K562 (cell line): Measurements from ENCODE around the gene PIGX. TPM values are rescaled to one million over a fixed set of nuclear protein-coding genes. Genes with fewer than 3 reads are reported as not detected.

ENCODE experiments used
- CHD1 ChIP-seq: fragments of 200-600 bp; sonication (generic); IDR thresholded peaks from one replicate; pipeline ENCODE4 v1.6.1; 2012; ENCODE audit warnings: mild to moderate bottlenecking, moderate library complexity, low read length, inconsistent platforms
- CREM ChIP-seq: IDR thresholded peaks from 2 replicates; pipeline ENCODE4 v1.6.1; 2014; ENCODE audit warnings: antibody characterized with exemption, low read depth
- DACH1 ChIP-seq: fragments of 450-650 bp; IDR thresholded peaks from 2 replicates; pipeline ENCODE4 v1.6.1; 2018; ENCODE audit not compliant: partially characterized antibody
- FOXJ3 ChIP-seq: sonication (generic); formaldehyde crosslinking; IDR thresholded peaks from 2 replicates; pipeline ENCODE4 v1.4.0; 2020; ENCODE audit warnings: mild to moderate bottlenecking, missing genetic modification reagents
- IRF2 ChIP-seq: sonication (generic); formaldehyde crosslinking; IDR thresholded peaks from 2 replicates; pipeline ENCODE4 v1.8.1; 2022; ENCODE audit warnings: mild to moderate bottlenecking, missing genetic modification reagents
- KDM1A ChIP-seq, 2 experiments: fragments of 450-650 bp; IDR thresholded peaks; 2 replicates each; pipeline ENCODE4 v1.6.1; 2016; ENCODE audit warnings: mild to moderate bottlenecking in 2 of 2
- MEF2A ChIP-seq: IDR thresholded peaks from 2 replicates; pipeline ENCODE4 v1.6.1; 2011; ENCODE audit warnings: low read depth, mild to moderate bottlenecking, low read length, moderate library complexity; ENCODE audit not compliant: control insufficient read depth
- RBBP5 ChIP-seq: fragments of 200-600 bp; sonication (generic); IDR thresholded peaks from 2 replicates; pipeline ENCODE4 v1.6.1; 2012; ENCODE audit warnings: borderline replicate concordance, mild to moderate bottlenecking, low read length, control low read depth, inconsistent platforms; ENCODE audit not compliant: insufficient read depth, poor library complexity, severe bottlenecking
- RBFOX2 ChIP-seq: fragments of 200-400 bp; formaldehyde crosslinking; IDR thresholded peaks from 2 replicates; pipeline ENCODE4 v1.6.1; 2017; ENCODE audit warnings: low read depth, mild to moderate bottlenecking, low read length, moderate library complexity
- SMAD4 ChIP-seq: fragments of 250-450 bp; sonication (Bioruptor Pico); conservative IDR thresholded peaks from 2 replicates; pipeline ENCODE4 v1.8.0; 2021; ENCODE audit warnings: inconsistent platforms, mild to moderate bottlenecking, moderate library complexity
- SREBF2 ChIP-seq: sonication (generic); formaldehyde crosslinking; IDR thresholded peaks from 2 replicates; pipeline ENCODE4 v1.4.0; 2020; ENCODE audit warnings: mild to moderate bottlenecking, missing genetic modification reagents
- TARDBP ChIP-seq: fragments of 450-650 bp; IDR thresholded peaks from 2 replicates; pipeline ENCODE4 v1.6.1; 2016
- U2AF2 ChIP-seq: fragments of 200-400 bp; formaldehyde crosslinking; optimal IDR thresholded peaks from 2 replicates; pipeline ENCODE3; 2017; ENCODE audit warnings: low read depth, mild to moderate bottlenecking, low read length
- YBX1 ChIP-seq: fragments of 450-650 bp; IDR thresholded peaks from 2 replicates; pipeline ENCODE4 v1.7.1; 2016; ENCODE audit warnings: mild to moderate bottlenecking
- ZKSCAN3 ChIP-seq: fragments of 250-450 bp; sonication (Bioruptor Pico); IDR thresholded peaks from 2 replicates; pipeline ENCODE4 v1.4.0; 2020
- ZNF12 ChIP-seq: sonication (generic); formaldehyde crosslinking; IDR thresholded peaks from 2 replicates; pipeline ENCODE4 v1.4.0; 2020; ENCODE audit warnings: mild to moderate bottlenecking, missing genetic modification reagents
- ZNF311 ChIP-seq: fragments of 250-450 bp; sonication (Bioruptor Pico); IDR thresholded peaks from 2 replicates; pipeline ENCODE4 v1.4.0; 2020; ENCODE audit warnings: mild to moderate bottlenecking, moderate library complexity
- ZNF316 ChIP-seq: fragments of 450-650 bp; IDR thresholded peaks from 2 replicates; pipeline ENCODE4 v1.6.1; 2016
- ZNF644 ChIP-seq: fragments of 200-800 bp; sonication (Bioruptor generic); IDR thresholded peaks from 2 replicates; pipeline ENCODE4 v1.6.1; 2016; ENCODE audit warnings: low read depth, missing genetic modification characterization, missing compliant biosample characterization
- polyA plus RNA-seq, 8 experiments: library from polyadenylated mRNA; depleted of rRNA in 4 of 8; stranded (reverse) in 5 of 8; unstranded in 3 of 8; fragments of >200 nt; fragmentation: Nextera tagmentation in 2 of 8; fragmentation: Illumina TruSeq in 1 of 8; extraction: Ambion mirVana in 2 of 8; extraction: Trizol in 1 of 8; gene quantifications; 2 replicates each; pipeline versions ENCODE4 v1.2.1 to v1.2.3, GENCODE V29; 2011 to 2014; ENCODE audit warnings: inconsistent platforms in 1 of 8, missing spikeins in 1 of 8
- total RNA-seq, 7 experiments: library from RNA; depleted of rRNA in 6 of 7; stranded (reverse); fragments of >200 nt in 6 of 7; fragmentation: Illumina TruSeq in 2 of 7; extraction: Trizol in 2 of 7; gene quantifications; 2 replicates each; pipeline versions ENCODE4 v1.2.1 to v1.2.3, GENCODE V29; 2011 to 2021; ENCODE audit warnings: low replicate concordance in 1 of 7
- TF ChIP-seq, protein P1 (sequence below): fragments of 450-650 bp; formaldehyde crosslinking; IDR thresholded peaks from 2 replicates; pipeline ENCODE4 v1.4.0; 2020; ENCODE audit warnings: mild to moderate bottlenecking, moderate library complexity
- TF ChIP-seq, protein P2 (sequence below): fragments of 250-450 bp; sonication (Bioruptor Pico); IDR thresholded peaks from 2 replicates; pipeline ENCODE4 v1.5.1; 2021; ENCODE audit warnings: mild to moderate bottlenecking
- TF ChIP-seq, protein P3 (sequence below): sonication (generic); formaldehyde crosslinking; IDR thresholded peaks from 2 replicates; pipeline ENCODE4 v1.9.0; 2022; ENCODE audit warnings: mild to moderate bottlenecking, missing genetic modification reagents
- TF ChIP-seq, protein P4 (sequence below): fragments of 250-450 bp; sonication (Bioruptor Pico); IDR thresholded peaks from 2 replicates; pipeline ENCODE4 v1.5.0; 2022; ENCODE audit warnings: mild to moderate bottlenecking
- TF ChIP-seq, protein P5 (sequence below): fragments of 450-650 bp; formaldehyde crosslinking; IDR thresholded peaks from 2 replicates; pipeline ENCODE4 v1.4.0; 2022; ENCODE audit warnings: mild to moderate bottlenecking, moderate library complexity

Gene PIGX
- total and polyA plus RNA-seq, 9 of the 15 experiments (the other 6 are each of a cell fraction or from before 2014, with no cell fraction given): 3.7 to 36.3 (median 26.9) TPM

DNA sequence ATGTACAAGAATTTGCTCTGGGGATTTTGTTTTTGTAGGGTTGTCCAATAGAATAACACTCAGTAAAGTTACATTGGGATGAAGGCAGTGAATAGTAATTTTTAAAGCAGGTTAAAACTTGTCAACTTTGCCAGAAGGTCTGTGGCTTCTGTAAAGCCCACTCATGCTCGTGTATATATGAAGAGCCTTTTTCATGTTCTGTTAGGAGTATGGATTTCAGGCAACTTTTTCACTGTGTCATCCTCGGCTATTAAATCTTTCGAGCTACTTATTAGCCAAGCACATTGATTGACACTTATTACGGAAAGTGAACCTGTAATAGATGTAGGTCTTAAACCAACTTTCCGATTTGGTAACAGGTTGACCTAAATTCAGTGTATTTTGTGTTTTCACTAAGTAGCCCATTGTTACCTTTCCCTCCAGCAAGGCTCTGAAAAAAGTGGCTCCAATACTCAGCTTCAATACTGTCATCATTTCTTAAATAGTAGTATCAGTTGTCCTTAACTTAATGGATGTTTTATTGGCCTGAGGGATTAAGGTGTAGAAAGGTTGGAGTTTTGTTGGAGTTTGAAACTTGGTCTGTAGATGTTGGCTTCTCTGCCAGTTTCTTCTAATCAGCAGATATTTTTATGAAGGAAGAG lies 29.2 kb downstream of the PIGX start (continued):
- TF ChIP-seq KDM1A (IDR thresholded peaks at IDR 0.05) (no peak), ZNF644 (tag) (no peak), ZNF316 (peak; percentile 1; the same call in 1 of the 2 replicates), CREM (no peak), TARDBP (no peak), SMAD4 (CRISPR knock-in tag) (no peak), ZNF311 (no peak), ZKSCAN3 (CRISPR knock-in tag) (no peak), ZNF12 (no peak), RBBP5 (no peak), SREBF2 (no peak), RBFOX2 (peak; percentile 11; the same call in 1 of the 2 replicates), IRF2 (no peak), U2AF2 (no peak), YBX1 (no peak), MEF2A (no peak), DACH1 (no peak), FOXJ3 (CRISPR knock-in tag) (no peak), CHD1 (no peak)
- TF ChIP-seq, protein P1, sequence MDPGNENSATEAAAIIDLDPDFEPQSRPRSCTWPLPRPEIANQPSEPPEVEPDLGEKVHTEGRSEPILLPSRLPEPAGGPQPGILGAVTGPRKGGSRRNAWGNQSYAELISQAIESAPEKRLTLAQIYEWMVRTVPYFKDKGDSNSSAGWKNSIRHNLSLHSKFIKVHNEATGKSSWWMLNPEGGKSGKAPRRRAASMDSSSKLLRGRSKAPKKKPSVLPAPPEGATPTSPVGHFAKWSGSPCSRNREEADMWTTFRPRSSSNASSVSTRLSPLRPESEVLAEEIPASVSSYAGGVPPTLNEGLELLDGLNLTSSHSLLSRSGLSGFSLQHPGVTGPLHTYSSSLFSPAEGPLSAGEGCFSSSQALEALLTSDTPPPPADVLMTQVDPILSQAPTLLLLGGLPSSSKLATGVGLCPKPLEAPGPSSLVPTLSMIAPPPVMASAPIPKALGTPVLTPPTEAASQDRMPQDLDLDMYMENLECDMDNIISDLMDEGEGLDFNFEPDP (CRISPR knock-in tag): no peak
- TF ChIP-seq, protein P2, sequence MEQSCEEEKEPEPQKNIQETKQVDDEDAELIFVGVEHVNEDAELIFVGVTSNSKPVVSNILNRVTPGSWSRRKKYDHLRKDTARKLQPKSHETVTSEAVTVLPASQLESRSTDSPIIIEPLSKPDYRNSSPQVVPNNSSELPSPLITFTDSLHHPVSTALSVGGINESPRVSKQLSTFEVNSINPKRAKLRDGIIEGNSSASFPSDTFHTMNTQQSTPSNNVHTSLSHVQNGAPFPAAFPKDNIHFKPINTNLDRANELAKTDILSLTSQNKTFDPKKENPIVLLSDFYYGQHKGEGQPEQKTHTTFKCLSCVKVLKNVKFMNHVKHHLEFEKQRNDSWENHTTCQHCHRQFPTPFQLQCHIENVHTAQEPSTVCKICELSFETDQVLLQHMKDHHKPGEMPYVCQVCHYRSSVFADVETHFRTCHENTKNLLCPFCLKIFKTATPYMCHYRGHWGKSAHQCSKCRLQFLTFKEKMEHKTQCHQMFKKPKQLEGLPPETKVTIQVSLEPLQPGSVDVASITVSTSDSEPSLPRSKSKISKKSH (CRISPR knock-in tag): no peak
- TF ChIP-seq, protein P3, sequence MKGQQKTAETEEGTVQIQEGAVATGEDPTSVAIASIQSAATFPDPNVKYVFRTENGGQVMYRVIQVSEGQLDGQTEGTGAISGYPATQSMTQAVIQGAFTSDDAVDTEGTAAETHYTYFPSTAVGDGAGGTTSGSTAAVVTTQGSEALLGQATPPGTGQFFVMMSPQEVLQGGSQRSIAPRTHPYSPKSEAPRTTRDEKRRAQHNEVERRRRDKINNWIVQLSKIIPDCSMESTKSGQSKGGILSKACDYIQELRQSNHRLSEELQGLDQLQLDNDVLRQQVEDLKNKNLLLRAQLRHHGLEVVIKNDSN (CRISPR knock-in tag): no peak
- TF ChIP-seq, protein P4, sequence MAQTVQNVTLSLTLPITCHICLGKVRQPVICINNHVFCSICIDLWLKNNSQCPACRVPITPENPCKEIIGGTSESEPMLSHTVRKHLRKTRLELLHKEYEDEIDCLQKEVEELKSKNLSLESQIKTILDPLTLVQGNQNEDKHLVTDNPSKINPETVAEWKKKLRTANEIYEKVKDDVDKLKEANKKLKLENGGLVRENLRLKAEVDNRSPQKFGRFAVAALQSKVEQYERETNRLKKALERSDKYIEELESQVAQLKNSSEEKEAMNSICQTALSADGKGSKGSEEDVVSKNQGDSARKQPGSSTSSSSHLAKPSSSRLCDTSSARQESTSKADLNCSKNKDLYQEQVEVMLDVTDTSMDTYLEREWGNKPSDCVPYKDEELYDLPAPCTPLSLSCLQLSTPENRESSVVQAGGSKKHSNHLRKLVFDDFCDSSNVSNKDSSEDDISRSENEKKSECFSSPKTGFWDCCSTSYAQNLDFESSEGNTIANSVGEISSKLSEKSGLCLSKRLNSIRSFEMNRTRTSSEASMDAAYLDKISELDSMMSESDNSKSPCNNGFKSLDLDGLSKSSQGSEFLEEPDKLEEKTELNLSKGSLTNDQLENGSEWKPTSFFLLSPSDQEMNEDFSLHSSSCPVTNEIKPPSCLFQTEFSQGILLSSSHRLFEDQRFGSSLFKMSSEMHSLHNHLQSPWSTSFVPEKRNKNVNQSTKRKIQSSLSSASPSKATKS (CRISPR knock-in tag): no peak
- TF ChIP-seq, protein P5, sequence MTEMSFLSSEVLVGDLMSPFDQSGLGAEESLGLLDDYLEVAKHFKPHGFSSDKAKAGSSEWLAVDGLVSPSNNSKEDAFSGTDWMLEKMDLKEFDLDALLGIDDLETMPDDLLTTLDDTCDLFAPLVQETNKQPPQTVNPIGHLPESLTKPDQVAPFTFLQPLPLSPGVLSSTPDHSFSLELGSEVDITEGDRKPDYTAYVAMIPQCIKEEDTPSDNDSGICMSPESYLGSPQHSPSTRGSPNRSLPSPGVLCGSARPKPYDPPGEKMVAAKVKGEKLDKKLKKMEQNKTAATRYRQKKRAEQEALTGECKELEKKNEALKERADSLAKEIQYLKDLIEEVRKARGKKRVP (CRISPR knock-in tag): no peak
